HG02885 (cell line): ENCODE results near the gene STOML1.
"Not testable (repeated sequence)": the region's sequence is repeated elsewhere in the genome, so short reads cannot be mapped to it uniquely, and the experiment has no call there.

Experiments used
- ATAC-seq: cut with Tn5 transposase; IDR thresholded peaks from one replicate; pipeline ENCODE4 v1.9.1; 2021; ENCODE audit warnings: mild to moderate bottlenecking; ENCODE audit not compliant: unreplicated experiment, poor library complexity

The STOML1 gene

DNA sequence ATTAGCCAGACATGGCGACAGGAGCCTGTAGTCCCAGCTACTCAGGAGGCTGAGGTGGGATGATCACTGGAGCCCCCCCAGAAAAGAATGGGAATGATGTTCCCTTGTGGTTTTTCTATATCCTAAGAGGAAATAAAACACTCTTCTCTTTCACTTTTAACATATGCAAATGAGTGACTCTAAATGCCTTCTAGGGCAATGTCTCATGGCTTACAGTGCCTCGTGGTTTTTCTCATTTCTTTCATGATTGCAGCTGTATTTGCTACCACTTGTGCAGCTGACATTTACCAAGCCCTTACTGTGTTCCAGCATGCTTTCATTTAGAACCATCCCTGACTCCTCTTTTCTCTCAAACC, 26.4 kb downstream of the STOML1 start:
- ATAC-seq, result peak; percentile 61

DNA sequence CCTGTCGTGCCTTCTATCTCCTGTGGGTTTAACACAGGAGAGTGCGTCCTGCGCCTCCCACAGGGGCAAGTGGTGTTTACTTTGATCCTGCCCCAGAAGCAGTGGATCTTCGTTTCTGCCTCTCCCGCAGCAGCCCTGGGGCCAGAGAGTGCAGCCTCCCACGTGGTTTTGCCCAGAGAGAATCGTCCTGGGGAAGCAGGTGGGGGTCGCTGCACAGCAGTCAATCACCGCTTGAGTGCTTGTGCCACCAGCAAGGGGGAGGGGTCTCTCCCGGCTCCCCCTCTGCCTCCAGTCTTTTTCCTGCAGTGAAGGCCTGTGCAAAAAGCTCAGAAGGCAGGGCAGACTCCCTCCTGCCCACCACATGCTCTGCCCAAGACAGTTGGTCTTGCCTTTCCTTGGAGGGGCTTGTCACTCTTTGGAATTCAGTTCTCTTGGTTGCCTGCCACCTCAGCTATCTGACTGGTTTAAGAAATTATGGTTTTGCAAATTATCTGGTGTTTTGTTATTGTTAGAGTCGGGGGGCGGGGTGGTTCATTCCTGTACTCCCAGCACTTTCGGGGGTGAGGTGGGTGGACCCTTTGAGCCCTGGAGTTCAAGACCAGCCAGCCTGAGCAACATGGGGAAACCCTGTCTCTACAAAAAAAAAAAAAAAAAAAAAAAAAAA, 26.9 kb downstream of the STOML1 start:
- ATAC-seq, result peak; percentile 23

GRCh38 chr15:73964736-73965093, 27.4 kb downstream of the STOML1 start:
- ATAC-seq, result peak; percentile 68

- ATAC-seq, result no peak
Measured at GRCh38 chr15:73962433-73962832, 29.7 kb downstream of the STOML1 start.

DNA sequence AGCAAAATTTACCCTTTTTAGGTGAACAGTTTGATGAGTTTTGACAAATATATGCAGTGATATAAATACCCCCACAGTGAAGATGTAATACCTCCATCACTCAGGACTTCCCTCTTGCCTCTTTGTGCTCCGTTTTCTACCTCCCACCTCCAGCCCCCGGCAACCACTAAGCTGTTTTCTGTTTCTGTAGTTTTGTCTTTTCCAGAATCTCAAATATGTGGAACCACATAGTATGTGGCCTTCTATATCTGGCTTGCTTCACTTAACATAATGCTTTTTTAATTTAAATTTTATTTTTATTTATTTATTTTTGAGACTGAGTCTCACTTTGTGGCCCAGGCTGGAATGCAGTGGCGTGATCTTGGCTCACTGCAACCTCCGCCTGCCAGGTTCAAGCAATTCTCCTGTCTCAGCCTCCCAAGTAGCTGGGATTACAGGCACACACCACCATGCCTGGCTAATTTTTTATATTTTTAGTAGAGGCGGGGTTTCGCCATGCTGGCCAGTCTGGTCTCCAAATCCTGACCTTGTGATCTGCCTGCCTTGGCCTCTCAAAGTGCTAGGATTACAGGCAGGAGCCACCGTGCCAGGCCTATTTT, 31.5 kb downstream of the STOML1 start:
- not testable (repeated sequence) for ATAC-seq

DNA sequence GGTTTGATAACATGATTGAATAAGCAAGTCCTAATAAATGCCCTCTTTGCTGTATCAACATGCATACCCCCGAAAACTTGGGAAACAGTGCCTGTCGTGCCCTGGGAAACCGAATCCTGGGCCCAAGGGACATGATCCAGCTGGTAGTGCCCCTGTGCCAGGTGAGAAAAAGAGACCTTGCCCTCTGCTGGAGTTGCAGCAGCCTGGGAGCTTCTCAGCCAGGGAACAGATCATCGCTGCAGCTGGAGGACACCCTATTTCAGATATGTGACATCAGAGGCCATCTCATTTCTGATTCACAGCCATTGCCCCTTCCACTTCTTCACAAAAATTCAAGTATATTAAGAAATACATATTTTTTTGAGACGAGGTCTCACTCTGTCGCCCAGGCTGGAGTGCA, 32.3 kb downstream of the STOML1 start:
- no peak for ATAC-seq

DNA sequence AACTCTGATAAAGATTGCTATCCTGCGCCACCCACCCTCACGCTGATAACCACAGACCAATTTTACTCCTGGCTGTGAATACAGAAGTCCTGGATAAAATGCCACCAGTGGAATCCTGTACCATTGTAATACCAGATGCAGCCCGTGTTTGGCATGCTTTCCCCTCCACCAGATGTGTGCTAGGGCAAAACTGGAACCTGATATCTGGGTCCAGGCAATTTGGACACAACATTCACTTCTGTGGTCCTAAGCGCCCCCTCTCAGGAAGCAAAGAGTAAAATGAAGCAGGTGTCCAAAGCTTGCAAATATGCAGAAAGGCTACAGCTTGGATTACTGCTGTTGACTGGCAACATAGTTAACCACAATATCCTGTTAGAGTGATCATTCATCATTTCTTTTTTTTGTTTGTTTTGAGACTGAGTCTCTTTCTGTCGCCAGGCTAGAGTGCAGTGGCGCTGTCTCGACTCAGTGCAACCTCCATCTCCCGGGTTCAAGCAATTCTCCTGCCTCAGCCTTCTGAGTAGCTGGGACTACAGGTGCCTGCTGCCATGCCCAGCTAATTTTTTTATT, 33.0 kb downstream of the STOML1 start:
- ATAC-seq, result no peak

DNA sequence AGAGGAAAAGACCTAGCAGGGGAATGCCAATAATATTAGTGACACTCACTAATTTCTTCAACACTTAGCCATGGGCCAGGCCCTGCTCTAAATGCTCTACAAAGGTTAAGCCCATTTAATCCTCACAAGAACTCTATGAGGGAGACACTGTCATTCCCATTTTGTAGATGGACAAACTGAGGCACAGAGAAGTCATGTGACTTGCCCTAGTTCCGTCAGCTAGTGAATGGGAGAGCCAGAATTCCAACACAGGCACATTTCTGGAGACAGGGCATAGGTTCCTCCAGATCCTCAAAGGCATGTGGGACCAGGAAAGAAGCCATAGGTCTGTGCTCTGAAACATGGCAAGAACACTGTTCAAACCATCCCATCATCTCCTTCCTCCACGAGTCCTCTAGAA, 34.3 kb downstream of the STOML1 start:
- ATAC-seq, result no peak

GRCh38 chr15:73957276-73957675, 34.8 kb downstream of the STOML1 start:
- ATAC-seq, result no peak

GRCh38 chr15:73956743-73957135, 35.4 kb downstream of the STOML1 start:
- ATAC-seq, result no peak

- no peak for ATAC-seq
Measured at GRCh38 chr15:73955861-73956742, 36.0 kb downstream of the STOML1 start.

DNA sequence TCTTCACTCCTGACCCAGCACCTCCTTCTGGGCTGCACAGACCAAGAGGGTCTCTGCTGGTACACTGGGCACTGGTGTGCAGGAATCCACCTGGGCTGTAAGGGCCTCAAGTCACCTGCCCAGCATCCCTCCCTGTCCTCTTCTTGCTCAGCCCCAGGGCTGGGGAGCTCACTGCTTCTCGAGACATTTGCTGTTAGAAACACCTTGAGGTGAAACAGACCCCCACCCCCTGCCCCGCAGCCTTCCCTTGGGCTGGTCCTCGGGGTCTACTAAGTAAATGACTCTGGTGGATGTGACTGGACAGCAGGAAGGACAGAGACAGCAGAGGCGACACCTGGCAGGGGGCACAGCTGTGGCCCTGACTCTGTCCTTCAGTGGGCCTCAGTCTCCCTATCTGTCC, 36.8 kb downstream of the STOML1 start:
- ATAC-seq, result no peak

DNA sequence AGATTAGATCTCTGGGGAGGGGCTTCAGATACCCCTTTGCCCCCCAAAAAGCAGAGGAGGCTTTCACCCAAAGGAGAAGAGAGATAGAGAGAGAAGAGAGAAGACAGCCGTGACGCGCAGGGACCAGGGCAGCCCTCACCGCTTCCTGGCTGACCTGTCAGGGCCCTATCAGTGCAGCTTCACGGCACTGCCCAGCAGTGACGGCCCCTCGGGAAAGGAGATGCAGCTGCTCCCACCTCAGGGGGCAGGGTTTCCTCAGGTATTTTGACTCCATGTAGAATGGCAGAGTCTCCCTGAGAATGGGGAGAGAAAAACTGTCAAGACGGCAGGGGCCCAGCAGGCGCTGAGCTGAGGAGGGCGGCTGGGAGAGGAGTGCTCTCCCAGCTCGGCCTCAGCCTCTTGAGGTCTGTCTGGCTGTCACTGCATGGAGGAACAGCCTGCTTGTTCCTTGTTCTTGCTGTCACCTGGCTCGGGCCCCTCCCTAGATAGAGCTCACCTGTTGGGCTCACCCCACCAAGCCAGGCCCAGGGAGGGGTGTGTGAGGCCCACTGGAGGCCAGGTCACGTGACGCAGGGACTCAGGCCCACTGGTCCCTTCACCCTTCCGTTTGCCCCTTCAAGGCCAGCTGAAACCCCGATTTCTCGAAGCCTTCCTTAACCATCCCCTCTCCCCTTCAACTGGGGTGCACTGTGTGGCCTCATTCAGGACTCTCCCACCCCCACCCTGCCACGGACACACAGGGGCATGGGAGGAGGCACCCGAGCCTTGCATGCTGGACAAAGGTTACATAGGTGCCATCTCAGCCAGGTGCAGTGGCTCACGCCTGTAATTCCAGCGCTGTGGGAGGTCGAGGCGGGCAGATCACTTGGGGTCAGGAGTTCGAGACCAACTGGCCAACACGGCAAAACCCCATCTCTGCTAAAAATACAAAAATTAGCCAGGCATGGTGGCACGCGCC, 37.6 kb downstream of the STOML1 start:
- ATAC-seq, result no peak

GRCh38 chr15:73952913-73953750, 39.0 kb downstream of the STOML1 start:
- ATAC-seq, result no peak

- no peak for ATAC-seq
Measured at GRCh38 chr15:73952171-73952912, 39.8 kb downstream of the STOML1 start.

- ATAC-seq, result no peak
Measured at GRCh38 chr15:73951601-73952000, 40.5 kb downstream of the STOML1 start.

GRCh38 chr15:73950831-73951561, 41.1 kb downstream of the STOML1 start:
- ATAC-seq, result no peak

DNA sequence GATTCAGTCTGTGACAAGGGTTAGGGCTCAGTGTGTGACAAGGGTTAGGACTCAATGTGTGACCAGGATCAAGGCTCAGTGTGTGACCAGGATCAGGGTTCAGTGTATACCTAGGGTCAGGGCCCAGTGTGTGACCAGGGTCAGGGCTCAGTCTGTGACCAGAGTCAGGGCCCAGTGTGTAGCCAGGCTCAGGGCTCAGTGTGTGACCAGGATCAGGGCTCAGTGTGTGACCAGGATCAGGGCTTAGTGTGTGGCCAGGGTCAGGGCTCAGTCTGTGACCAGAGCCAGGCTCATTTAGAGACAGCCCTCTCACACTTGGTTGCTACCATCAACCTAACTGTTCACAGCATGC, 41.6 kb downstream of the STOML1 start:
- ATAC-seq, result no peak
